SIG-M5 (cell line): ENCODE measurements around the gene BCAS1.
A peak's percentile ranks its signal among the peaks of the same experiment; 100 is the strongest.

Source experiments
- DNase-seq: peaks from one replicate; lab custom pipeline; 2025; lab: John Stamatoyannopoulos, UW

The BCAS1 gene

DNA sequence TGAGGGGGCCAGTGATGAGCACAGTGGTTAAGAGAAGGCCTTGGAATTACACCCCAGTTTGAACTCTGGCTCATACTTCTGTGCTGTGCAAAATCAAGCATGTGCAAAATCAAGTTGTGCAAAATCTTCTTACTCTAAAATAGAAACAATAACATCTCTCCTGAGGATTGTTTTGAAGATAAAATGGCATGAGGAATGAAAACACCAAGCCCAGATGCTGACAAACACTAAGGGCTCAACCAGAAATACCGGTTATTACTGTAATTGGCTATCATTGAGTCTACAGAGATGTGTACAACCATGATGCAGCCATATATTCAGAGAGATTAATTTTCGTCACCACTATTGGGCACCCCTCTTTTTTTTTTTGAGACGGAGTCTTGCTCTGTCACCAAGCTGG, 5.9 kb upstream of the BCAS1 start:
- no peak for DNase-seq

DNA sequence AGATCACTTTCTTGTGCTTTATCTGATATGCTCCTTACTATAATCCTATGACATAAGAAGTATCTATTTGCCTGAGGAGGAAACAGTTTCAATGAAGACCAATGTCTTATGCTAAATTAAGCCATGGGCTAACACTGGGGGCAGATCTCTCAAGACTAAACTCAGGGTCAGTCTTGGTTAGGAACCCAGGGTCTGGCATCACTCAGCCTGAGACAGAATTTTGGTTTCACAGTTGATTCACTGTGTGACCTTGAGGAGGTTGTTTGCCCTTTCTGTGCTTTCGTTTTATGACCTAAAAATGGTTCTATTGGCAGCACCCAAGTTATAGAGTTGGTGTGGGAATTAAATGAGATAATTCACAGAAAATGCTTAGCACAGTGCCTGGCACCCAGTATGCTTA, 4.9 kb upstream of the BCAS1 start:
- DNase-seq: no peak

- no peak for DNase-seq
Measured at GRCh38 chr20:54074511-54074910, 4.1 kb upstream of the BCAS1 start.

- no peak for DNase-seq
Measured at GRCh38 chr20:54073288-54073687, 2.9 kb upstream of the BCAS1 start.

- no peak for DNase-seq
Measured at GRCh38 chr20:54069501-54069971, 858 bp downstream of the BCAS1 start.

GRCh38 chr20:54068966-54069365, 1.4 kb downstream of the BCAS1 start:
- no peak for DNase-seq

- DNase-seq: no peak
Measured at GRCh38 chr20:54068495-54068894, 1.9 kb downstream of the BCAS1 start.

- no peak for DNase-seq
Measured at GRCh38 chr20:54067606-54068174, 2.7 kb downstream of the BCAS1 start.

DNA sequence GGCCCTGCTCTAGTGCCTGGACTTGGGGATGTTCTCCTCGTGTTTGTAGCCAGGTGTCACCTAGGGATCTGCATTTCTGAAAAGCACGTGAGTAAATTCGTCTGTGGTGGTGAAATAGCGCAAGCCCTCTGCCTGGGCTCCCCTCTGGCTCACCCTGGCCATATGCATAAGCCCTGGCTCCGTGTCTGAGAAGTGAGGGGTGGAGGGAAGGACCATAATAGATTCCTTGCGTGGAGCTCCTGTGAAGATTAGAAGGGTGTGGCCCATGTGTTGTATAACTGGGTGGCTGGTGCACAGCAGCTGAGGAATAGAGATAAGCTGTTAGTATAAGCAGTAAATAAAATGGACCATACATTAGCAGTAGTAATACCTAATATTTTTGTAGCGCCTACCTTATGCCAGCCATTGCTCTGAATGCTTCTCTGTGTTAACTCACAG, 4.8 kb downstream of the BCAS1 start:
- DNase-seq: no peak

GRCh38 chr20:54064939-54065338, 5.5 kb downstream of the BCAS1 start:
- no peak for DNase-seq

DNA sequence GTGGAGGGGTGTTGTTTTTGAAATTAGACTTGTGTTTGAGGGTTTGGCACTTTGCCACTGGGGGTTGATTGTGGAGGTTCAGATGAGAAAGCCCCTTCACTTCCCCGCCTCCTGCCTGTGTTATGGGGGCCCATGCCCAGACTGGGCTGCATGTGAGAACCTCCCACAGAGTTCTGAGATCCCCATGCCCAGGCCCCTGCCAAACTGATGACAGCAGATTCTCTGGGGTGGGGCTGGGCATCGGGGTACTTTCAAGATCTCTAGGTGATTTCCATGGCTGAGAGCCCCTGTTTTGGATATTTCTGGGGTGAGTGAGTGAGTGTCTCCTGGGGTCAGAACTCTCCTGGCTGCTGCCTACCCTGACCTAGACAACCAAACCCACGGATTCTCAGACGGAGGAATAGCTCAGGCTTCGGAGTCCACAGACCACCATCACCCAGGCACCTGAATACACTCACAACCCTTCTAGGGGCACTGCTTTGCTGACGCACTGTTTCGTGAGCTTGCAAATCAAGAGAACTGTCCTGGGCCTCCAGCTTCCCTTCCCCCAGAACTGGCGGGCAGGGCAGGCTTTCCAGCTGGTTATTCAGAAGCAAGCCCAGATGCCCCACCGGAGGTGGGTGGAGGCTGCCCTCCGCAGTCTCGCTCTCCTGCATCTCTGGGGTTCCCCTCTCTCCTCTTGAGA, 6.3 kb downstream of the BCAS1 start:
- DNase-seq: no peak

DNA sequence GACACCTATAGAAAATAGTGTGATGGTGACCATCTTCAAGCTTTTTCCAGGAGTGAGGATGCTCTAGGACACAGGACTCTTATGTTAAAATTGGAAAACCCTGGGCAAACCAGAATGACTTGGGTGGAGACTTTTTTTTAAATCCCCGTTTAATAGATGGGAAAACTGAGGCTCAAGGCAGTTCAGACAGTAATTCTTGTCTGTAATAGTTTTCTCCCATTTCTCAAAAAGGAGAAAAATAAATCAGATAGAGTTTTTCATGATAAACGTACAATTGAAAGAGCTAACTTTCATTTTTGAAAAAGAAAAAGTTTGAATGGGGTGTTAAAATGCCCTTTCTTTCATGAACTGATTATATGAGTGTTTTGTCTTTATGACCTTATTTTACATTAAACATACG, 6.8 kb downstream of the BCAS1 start:
- DNase-seq: no peak

- peak; percentile 18 for DNase-seq
Measured at GRCh38 chr20:54062812-54063280, 7.5 kb downstream of the BCAS1 start.

GRCh38 chr20:54061101-54061881, 9.1 kb downstream of the BCAS1 start:
- no peak for DNase-seq

GRCh38 chr20:54059691-54060364, 10.6 kb downstream of the BCAS1 start:
- no peak for DNase-seq

GRCh38 chr20:54058420-54059139, 11.8 kb downstream of the BCAS1 start:
- DNase-seq: no peak

GRCh38 chr20:54056762-54057639, 13.4 kb downstream of the BCAS1 start:
- DNase-seq: no peak

DNA sequence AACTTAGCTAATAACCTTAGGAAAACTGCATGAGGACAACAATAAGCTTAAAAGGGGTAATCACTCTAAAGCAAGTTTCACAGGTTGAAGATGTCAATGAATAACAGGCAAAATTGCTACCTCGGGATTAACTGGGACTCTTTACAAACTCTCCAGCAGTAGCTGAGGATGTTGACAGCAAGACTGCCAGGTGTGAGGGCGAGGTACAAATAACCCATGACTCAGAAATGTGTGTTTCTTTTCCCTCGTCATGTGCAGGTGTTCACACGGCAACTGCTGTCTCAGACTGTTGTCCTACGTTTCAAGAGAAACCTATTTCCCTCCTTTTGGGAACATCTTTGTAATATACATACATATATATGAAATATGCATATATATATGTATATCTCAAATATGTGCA, 15.9 kb downstream of the BCAS1 start:
- no peak for DNase-seq

DNA sequence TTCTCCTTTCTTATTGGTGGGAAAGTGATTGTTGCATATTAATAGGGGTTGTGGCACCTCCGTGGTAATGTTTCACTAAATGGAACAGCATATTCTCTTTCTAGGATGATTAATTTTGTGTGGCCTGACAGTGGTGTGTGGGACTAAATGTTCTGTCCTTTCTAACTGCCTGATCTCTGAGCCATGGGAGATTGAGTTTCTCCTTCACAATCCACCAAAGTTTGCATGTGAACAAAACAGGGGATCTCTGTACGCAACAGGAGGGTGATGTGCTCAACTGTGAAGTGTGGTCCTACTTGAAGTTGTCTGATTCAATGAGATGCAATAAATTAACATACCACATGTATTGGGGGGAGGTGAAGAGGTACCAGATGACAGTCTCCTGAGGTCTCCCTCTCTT, 19.3 kb downstream of the BCAS1 start:
- DNase-seq: no peak

DNA sequence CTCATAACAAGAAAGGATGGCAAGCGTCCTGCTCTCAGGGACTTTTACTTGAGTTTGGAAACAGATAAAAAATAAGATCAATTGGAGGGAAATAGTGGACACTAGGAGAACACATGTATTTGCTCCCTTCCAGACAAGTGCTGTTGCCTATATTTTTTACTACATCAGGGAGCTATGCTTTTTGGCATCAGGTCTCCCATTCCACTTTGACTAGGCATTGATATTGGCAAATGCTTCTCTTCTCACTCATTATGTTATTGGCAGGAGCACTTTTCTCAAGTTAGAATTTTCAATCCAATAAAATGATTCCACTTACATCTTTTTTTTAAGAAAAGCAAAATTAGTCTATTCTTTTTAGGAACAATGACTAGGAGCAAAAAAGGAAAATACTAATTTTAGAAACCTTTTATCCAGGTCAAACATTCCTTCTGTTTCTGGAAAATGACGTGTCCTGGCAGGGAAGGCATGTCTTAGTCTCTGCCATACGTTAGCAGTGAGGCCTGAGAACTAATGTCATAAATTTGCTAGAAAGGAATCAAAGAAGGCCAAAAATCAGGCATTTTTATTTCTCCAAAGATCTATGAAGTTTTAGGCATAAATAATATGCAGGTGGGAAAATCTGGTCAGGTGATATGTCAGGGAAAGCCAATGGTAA, 21.4 kb downstream of the BCAS1 start:
- DNase-seq: no peak
